SK-N-MC (cell line): ENCODE measurements around the gene ATP1A3.

Source experiments
- EZH2 ChIP-seq: fragments of 200-600 bp; sonication (generic); IDR thresholded peaks from one replicate; pipeline ENCODE4 v1.6.1; 2017; ENCODE audit warnings: antibody characterized with exemption
- FOXP2 ChIP-seq: optimal IDR thresholded peaks from 2 replicates; pipeline ENCODE3; 2011; ENCODE audit warnings: mild to moderate bottlenecking, moderate library complexity; ENCODE audit not compliant: insufficient read depth; ENCODE audit errors: extremely low read length, control extremely low read depth
- POLR2AphosphoS5 ChIP-seq: IDR thresholded peaks from 2 replicates; pipeline ENCODE4 v1.6.1; 2012; ENCODE audit warnings: mild to moderate bottlenecking, low read depth, low read length, borderline replicate concordance

DNA sequence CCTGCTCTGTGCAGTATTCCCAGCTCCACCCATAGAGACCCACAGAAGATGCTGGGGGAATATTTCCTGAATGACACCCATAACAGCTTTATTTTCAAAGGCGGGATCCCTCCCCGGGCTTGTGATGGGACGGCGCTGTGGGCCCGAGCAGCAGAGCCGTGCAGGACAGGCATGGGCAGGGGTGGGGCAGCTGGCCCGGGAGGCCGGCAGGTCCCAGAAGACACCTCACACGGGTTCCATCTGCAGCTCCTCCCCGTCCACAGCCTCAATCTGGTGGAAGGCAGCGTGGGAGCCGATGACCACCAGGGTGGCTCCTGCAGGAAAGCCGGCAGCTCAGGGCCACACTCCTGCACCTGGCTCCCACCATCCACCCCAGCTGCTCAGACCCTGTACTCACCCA is 37.4 kb downstream of the ATP1A3 start:
- no peak for TF ChIP-seq EZH2
- no peak for TF ChIP-seq POLR2AphosphoS5
- no peak for TF ChIP-seq FOXP2
